ENCODE measurements around the gene CHN2. TPM values are rescaled to one million over a fixed set of nuclear protein-coding genes. Genes with fewer than 3 reads are reported as not detected.

CHN2 gene
- total RNA-seq, 1 experiment from 2014 or later, result not detected

GRCh38 chr7:29485339-29486190 lies 291.0 kb downstream of the CHN2 start:
- DNase-seq, result no peak
- ChIA-PET POLR2A (ENCODE audit: unreplicated experiment) (no interaction called here), CTCF (interaction anchor here (0.7 kb wide), 1 partner anchor 138 kb away, joined by 3 read pairs; no protein-coding TSS in a partner anchor)
- Histone ChIP-seq H3K79me2 (ENCODE audit: low read depth) (no peaks in the 10 kb centered on the region), H3K9me3 (ENCODE audit: insufficient read depth, low read depth) (no peaks in the 10 kb centered on the region), H3K27me3 (ENCODE audit: insufficient read depth, low read depth) (no peaks in the 10 kb centered on the region), H4K20me1 (ENCODE audit: insufficient read depth) (no peaks in the 10 kb centered on the region), H3K4me1 (replicated peaks; ENCODE audit: insufficient read depth) (peaks cover 19% of the 10 kb centered on the region), H2AFZ (no peak overlapping the region), H3K4me3 (no peak overlapping the region), H3K9me2 (ENCODE audit: insufficient read depth) (no peaks in the 10 kb centered on the region), H3F3A (ENCODE audit: insufficient read depth, low read depth) (peaks cover 11% of the 10 kb centered on the region; the same call in 1 of the 2 replicates), H3K27ac (no peak overlapping the region), H3K36me3 (ENCODE audit: low read depth) (no peaks in the 10 kb centered on the region), H3K4me2 (no peak overlapping the region)
- intact Hi-C loops (cut with micrococcal nuclease; ENCODE audit: unreplicated experiment), result no loop called here
- BruUV-seq (replicated peaks), result no TSS peak
- no peak for TF ChIP-seq EZH2 (IDR thresholded peaks at IDR 0.05; ENCODE audit: low read depth)

- CTCF ChIA-PET, result no interaction called here
- TF ChIP-seq CTCF (conservative IDR thresholded peaks at IDR 0.05) (no peak), EZH2 (IDR thresholded peaks at IDR 0.05; ENCODE audit: low read depth) (no peak)
- no peak for DNase-seq
- intact Hi-C loops (cut with micrococcal nuclease; ENCODE audit: unreplicated experiment), result no loop called here
- Histone ChIP-seq H3K4me3 (no peak overlapping the region), H3F3A (ENCODE audit: insufficient read depth, low read depth) (peaks cover 11% of the 10 kb centered on the region; the same call in 1 of the 2 replicates), H3K27ac (no peak overlapping the region), H3K36me3 (ENCODE audit: low read depth) (no peaks in the 10 kb centered on the region), H3K9me3 (ENCODE audit: insufficient read depth, low read depth) (no peaks in the 10 kb centered on the region), H4K20me1 (ENCODE audit: insufficient read depth) (no peaks in the 10 kb centered on the region), H3K9me2 (ENCODE audit: insufficient read depth) (no peaks in the 10 kb centered on the region), H3K4me1 (replicated peaks; ENCODE audit: insufficient read depth) (peaks cover 19% of the 10 kb centered on the region), H2AFZ (no peak overlapping the region), H3K4me2 (no peak overlapping the region), H3K79me2 (ENCODE audit: low read depth) (no peaks in the 10 kb centered on the region), H3K27me3 (ENCODE audit: insufficient read depth, low read depth) (no peaks in the 10 kb centered on the region)
- BruUV-seq (replicated peaks), result no TSS peak
- POLR2A ChIA-PET (ENCODE audit: unreplicated experiment), result no interaction called here
Measured at GRCh38 chr7:29486191-29486700, 291.7 kb downstream of the CHN2 start.

- Histone ChIP-seq H2AFZ (no peak overlapping the region), H3F3A (ENCODE audit: insufficient read depth, low read depth) (peaks cover 11% of the 10 kb centered on the region; the same call in 1 of the 2 replicates), H3K9me2 (ENCODE audit: insufficient read depth) (no peaks in the 10 kb centered on the region), H4K20me1 (ENCODE audit: insufficient read depth) (no peaks in the 10 kb centered on the region), H3K79me2 (ENCODE audit: low read depth) (no peaks in the 10 kb centered on the region), H3K36me3 (ENCODE audit: low read depth) (no peaks in the 10 kb centered on the region), H3K4me1 (replicated peaks; ENCODE audit: insufficient read depth) (peaks cover 19% of the 10 kb centered on the region), H3K4me2 (no peak overlapping the region), H3K9me3 (ENCODE audit: insufficient read depth, low read depth) (no peaks in the 10 kb centered on the region), H3K27me3 (ENCODE audit: insufficient read depth, low read depth) (no peaks in the 10 kb centered on the region), H3K27ac (no peak overlapping the region), H3K4me3 (no peak overlapping the region)
- POLR2A ChIA-PET (ENCODE audit: unreplicated experiment), result no interaction called here
- no peak for DNase-seq
- TF ChIP-seq EZH2 (IDR thresholded peaks at IDR 0.05; ENCODE audit: low read depth) (no peak), CTCF (conservative IDR thresholded peaks at IDR 0.05) (no peak)
- intact Hi-C loops (cut with micrococcal nuclease; ENCODE audit: unreplicated experiment), result no loop called here
- BruUV-seq (replicated peaks), result no TSS peak
- CTCF ChIA-PET, result no interaction called here
Measured at GRCh38 chr7:29487424-29487823, 292.8 kb downstream of the CHN2 start.

Measured in PC-9 (cell line).